Stimulated activated naive CD8-positive, alpha-beta T cell treated with anti-CD3 and anti-CD28 coated beads, Interleukin-15, Interleukin-2, amounts not matched to agents 100 ng/mL and 50 ng/mL, for 24 hours (primary cell): ENCODE data around the gene TBX1.

ENCODE experiments used
- H3K27ac Mint-ChIP-seq: one replicate; pipeline ENCODE4 v1.8.0; 2021; ENCODE audit warnings: mild to moderate bottlenecking, mixed read lengths
- H3K27me3 Mint-ChIP-seq: one replicate; pipeline ENCODE4 v1.8.0; 2021; ENCODE audit warnings: mixed read lengths
- H3K36me3 Mint-ChIP-seq: one replicate; pipeline ENCODE4 v1.8.0; 2021; ENCODE audit warnings: low read depth, mixed read lengths
- H3K4me1 Mint-ChIP-seq: one replicate; pipeline ENCODE4 v1.8.0; 2021; ENCODE audit warnings: low read depth, mixed read lengths
- H3K4me3 Mint-ChIP-seq: one replicate; pipeline ENCODE4 v1.8.0; 2021; ENCODE audit warnings: mild to moderate bottlenecking, mixed read lengths
- H3K9me3 Mint-ChIP-seq: one replicate; pipeline ENCODE4 v1.8.0; 2021; ENCODE audit warnings: mixed read lengths

TBX1 gene

DNA sequence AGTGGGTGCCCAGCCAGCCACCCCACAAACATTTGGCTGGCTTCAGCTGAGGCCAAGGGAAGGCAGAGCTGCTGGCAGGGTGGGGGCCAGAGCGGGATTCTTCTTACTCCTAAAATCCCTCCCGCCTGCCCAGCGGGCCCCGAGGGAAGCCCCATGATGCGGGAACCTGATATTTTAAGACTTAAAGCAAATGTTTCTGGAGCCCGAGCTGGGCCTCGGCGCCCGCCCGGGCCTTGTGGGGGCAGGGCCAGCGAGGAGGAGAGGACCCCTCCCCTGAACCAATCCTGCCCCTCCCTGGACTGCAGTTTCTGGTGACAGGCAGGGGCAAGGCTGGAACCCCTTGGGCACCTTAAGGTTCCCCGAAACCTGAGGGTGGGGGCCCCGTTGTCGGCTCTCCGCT is 20.0 kb upstream of the TBX1 start:
- Mint-ChIP-seq H3K4me3 (no peak overlapping the region), H3K9me3 (no peaks in the 10 kb centered on the region), H3K27me3 (no peaks in the 10 kb centered on the region), H3K27ac (no peak overlapping the region), H3K36me3 (no peaks in the 10 kb centered on the region), H3K4me1 (no peaks in the 10 kb centered on the region)

DNA sequence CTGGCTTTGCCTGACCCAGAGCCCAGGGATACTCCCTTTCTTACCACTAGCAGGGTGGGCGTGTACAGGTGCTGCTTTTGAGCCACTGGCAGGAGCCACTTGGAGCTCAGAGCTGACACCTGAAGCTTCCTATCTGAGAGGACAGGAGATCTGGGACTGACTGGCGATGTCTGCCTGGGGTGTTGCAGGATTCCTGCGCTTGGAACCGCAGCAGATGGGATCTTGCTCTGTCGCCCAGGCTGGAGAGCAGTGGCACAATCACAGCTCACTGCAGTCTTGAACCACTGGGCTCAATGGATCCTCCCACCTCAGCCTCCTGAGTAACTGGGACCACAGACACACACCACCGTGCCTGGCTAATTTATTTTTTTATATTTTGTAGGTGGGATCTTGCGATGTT is 19.5 kb upstream of the TBX1 start:
- no peaks in the 10 kb centered on the region for H3K9me3 Mint-ChIP-seq
- H3K4me1 Mint-ChIP-seq, result no peaks in the 10 kb centered on the region
- H3K4me3 Mint-ChIP-seq, result no peak overlapping the region
- no peaks in the 10 kb centered on the region for H3K27me3 Mint-ChIP-seq
- no peaks in the 10 kb centered on the region for H3K36me3 Mint-ChIP-seq
- H3K27ac Mint-ChIP-seq, result no peak overlapping the region

DNA sequence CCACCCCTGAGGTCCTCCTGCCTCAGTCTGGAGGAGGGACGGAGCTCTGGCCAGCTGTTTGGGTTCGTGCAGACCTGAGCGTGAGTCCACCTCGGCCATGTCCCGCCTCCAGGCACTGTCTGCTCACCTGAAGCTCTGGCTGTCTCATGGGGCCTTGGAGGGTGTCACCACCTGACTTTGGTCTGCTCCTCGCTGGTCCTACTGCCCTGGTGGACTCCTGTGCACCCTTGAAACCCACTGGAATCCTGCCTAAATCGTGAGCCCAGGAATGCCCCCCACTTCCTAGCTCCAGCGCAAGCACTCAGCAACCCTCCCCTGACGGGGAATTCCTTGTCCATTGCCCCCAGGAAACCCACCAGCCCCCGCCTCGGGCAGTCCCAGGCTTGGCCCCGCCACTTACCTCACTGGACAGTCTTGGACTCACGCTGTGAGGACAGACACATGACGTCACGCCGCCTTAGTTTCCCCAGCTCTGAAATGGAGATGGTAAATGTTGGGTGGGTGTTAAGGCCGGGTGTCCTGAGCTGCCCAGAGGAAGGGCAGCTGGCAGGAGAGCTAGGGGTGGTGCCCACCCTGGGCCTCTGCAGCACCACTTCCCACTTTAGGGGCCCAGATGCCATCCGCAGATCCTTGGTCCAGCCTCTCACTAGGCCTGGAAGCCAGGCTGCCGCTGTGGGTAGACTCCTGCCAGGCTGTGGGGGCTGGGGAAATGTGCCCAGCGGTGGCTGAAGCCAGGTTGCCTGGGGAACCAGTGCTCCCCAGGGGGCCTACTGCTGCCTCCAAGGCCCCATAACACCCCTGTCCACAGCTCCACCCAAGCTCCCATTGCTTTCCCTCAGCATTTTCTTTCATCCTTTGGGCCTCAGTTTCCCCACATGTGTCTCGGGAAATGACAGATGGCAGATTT is 18.2 kb upstream of the TBX1 start:
- H3K36me3 Mint-ChIP-seq, result no peaks in the 10 kb centered on the region
- H3K27ac Mint-ChIP-seq, result no peak overlapping the region

DNA sequence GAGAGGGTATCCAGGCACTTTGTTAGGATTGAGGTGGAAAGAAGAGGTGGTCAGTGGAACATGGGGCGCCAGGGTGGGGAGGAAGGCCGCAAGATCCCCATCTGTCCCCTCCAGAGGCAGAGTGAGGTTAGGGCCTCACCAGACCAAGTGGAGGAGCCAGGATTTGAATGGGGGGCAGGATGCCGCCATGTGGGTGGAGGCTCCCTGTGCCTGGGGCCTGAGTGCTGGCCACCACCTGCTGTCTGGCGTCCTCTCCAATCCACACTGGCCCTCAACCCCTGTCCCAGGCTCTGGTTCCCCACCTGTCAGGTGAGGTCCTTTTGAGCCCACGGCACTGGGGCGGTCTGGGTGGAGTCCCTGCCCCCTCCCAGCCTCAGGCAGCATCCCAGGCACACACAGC is 17.5 kb upstream of the TBX1 start:
- H3K4me1 Mint-ChIP-seq, result no peaks in the 10 kb centered on the region
- H3K27me3 Mint-ChIP-seq, result no peaks in the 10 kb centered on the region
- H3K27ac Mint-ChIP-seq, result no peak overlapping the region
- H3K4me3 Mint-ChIP-seq, result no peak overlapping the region
- no peaks in the 10 kb centered on the region for H3K9me3 Mint-ChIP-seq
- H3K36me3 Mint-ChIP-seq, result no peaks in the 10 kb centered on the region

More for the DNA sequence above, 18.2 kb upstream of the TBX1 start:
- Mint-ChIP-seq H3K27me3 (no peaks in the 10 kb centered on the region), H3K9me3 (no peaks in the 10 kb centered on the region), H3K4me1 (no peaks in the 10 kb centered on the region), H3K4me3 (no peak overlapping the region)

DNA sequence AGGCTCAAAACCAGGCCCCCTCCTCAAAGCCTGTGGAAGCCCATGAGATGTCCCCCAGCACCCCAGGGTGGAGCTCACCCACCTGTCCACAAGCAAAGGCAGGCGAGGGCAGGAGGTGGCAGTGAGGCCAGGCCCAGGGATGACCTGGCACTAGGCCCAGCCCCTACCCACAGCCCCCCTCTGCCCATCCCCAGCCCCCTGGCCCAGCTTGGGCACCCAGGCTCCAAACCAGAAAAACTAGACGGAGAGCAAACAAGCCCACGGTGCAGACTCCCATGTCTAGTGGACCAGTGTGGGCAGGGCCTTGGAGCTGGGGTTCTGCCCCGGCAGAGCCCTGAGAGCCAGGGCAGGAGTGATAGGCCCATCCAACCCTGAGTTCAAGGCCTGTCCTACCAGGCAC is 16.9 kb upstream of the TBX1 start:
- Mint-ChIP-seq H3K27ac (no peak overlapping the region), H3K9me3 (no peaks in the 10 kb centered on the region), H3K27me3 (no peaks in the 10 kb centered on the region), H3K4me3 (no peak overlapping the region), H3K4me1 (no peaks in the 10 kb centered on the region), H3K36me3 (no peaks in the 10 kb centered on the region)

DNA sequence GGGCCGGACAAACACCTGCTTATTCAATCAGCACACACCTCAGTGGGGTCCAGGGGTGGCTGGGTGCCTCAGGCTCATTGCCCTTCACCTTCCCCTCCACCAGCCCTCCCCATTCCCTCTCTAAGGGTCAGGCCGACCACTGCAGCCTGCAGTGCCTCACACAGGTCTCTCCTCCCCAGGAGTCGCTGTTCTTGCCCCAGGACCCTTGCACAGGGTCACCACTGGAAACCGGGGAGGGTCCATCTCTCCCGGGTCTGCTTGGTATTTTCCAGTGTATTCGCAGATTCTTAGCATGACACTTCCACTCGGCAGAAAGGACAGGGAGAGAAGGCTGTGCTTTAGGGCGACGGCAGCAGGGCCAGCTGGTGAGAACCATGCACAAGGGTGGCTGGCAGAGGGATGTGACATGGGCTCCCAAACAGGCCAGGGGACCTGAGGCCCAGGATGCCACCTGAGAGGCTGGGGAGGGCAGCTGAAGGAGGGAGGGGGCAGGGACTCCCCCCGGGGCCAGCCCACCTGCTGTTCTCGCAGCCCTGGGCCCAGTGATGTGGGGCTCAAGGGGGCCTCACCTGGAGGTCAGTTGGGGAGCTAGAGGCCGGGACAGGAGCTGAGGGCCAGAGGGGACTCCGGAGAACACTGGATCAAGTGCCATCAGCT is 16.1 kb upstream of the TBX1 start:
- no peak overlapping the region for H3K4me3 Mint-ChIP-seq
- H3K27me3 Mint-ChIP-seq, result no peaks in the 10 kb centered on the region
- no peak overlapping the region for H3K27ac Mint-ChIP-seq
- H3K9me3 Mint-ChIP-seq, result no peaks in the 10 kb centered on the region
- H3K36me3 Mint-ChIP-seq, result no peaks in the 10 kb centered on the region
- H3K4me1 Mint-ChIP-seq, result no peaks in the 10 kb centered on the region

DNA sequence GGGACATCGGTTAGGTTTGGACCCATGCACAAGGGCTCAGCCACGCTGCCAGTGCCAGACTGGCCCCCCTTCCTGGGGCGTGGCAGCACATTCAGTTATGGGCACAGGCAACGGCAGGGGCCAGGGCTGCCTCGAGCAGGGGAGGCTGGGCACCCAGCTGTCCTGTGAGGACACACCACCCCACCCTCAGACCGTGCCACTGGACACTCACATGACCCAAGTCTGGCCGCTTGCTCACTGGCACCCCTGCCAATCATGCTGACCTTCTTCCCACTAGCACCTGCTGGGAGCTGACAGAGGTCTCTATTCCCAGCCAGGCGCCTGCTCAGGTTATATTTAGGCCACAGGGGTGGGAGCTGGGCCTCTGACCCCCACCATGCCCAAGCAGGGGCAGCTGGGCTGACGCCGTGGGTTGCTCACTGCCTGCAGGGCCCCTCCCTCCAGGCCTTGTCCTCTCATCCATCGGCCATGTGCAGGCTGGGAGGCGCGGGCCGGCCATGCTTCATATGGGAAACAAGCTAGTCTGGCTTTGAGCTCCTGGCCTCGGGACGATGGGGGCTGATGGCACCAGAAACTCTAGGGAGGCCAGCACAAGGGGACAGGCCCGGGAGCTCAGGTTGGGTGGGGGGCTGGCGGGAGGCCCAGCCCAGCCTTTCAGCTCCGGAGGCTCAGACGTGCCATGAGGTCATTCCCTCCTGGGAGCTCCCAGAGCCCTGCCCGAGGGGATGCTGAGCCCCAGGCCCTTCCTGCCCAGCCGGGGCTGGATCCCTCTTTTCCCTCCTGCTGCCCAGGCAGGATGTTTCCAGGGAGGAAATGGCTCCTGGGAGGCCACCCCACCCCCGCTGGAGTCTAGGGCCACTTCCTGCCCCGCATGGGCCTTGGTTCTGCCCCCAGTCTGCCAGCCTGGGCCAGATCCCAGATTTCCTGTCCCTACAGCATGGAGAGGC is 15.2 kb upstream of the TBX1 start:
- Mint-ChIP-seq H3K36me3 (no peaks in the 10 kb centered on the region), H3K4me1 (no peaks in the 10 kb centered on the region), H3K27me3 (no peaks in the 10 kb centered on the region), H3K27ac (no peak overlapping the region), H3K4me3 (no peak overlapping the region), H3K9me3 (no peaks in the 10 kb centered on the region)

DNA sequence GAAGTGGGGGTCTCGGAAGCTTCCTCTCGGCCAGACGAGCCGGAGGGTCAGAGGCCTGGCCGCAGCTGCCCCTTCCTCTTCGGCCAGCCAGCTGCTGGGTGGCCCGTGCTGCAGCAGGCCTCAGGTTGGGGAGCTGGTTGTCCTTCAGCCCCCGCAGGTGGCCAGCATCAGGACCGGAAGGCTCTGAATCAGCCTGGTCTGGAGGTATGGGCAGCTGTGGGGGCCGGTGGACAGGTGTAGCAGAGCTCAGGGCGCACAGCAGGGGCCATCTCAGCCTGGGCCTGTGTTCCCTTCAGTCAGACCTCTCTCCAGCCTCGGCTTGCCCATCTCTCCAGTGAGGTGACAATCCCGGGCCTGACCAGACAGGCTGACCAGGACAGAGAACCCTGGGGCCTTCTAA is 13.9 kb upstream of the TBX1 start:
- no peaks in the 10 kb centered on the region for H3K4me1 Mint-ChIP-seq
- no peaks in the 10 kb centered on the region for H3K36me3 Mint-ChIP-seq
- H3K9me3 Mint-ChIP-seq, result no peaks in the 10 kb centered on the region

DNA sequence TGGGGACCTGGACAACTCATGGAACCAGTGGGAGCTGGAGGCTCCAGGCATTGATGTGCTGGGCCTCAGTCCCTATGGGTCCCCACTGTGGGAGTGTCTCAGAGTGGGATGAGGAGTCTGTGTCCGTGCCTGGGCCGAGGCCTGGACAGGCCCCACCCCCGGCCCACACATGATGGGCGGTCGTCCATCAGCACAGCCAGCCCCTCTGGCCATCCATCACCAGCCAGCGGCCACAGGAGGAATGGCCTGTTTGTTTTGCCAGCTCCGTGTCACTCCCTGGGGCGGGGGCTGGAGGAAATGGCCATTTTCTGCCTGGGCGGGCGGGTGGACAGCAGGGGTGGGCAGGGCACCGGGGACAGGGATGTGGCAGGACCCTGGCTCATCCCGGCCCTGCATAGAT is 13.0 kb upstream of the TBX1 start:
- Mint-ChIP-seq H3K4me3 (no peak overlapping the region), H3K36me3 (no peaks in the 10 kb centered on the region), H3K9me3 (no peaks in the 10 kb centered on the region), H3K27me3 (no peaks in the 10 kb centered on the region), H3K27ac (no peak overlapping the region), H3K4me1 (no peaks in the 10 kb centered on the region)

More for the DNA sequence above, 13.9 kb upstream of the TBX1 start:
- H3K4me3 Mint-ChIP-seq, result no peak overlapping the region
- H3K27me3 Mint-ChIP-seq, result no peaks in the 10 kb centered on the region
- H3K27ac Mint-ChIP-seq, result no peak overlapping the region

DNA sequence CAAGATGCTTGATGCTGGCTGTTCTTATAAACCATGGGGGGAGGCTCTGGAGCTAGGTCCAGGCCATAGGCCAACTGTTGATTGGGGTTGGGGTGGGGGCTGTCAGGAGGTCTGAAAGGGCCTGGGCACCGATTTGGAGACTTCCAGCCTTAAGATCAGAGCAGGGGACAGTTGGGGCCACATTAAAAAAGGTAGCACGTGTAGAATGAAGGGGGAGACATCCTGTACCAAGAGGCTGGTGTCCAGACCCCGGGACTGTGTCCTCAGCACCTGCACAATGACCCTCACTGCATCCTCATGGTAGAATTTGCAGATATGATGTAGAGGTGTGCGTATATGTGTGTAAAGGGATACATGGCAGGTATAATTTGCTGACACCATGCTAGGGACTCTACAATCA is 12.4 kb upstream of the TBX1 start:
- no peaks in the 10 kb centered on the region for H3K9me3 Mint-ChIP-seq
- H3K27ac Mint-ChIP-seq, result no peak overlapping the region
- H3K4me1 Mint-ChIP-seq, result no peaks in the 10 kb centered on the region
- no peaks in the 10 kb centered on the region for H3K27me3 Mint-ChIP-seq
- H3K4me3 Mint-ChIP-seq, result no peak overlapping the region
- no peaks in the 10 kb centered on the region for H3K36me3 Mint-ChIP-seq

DNA sequence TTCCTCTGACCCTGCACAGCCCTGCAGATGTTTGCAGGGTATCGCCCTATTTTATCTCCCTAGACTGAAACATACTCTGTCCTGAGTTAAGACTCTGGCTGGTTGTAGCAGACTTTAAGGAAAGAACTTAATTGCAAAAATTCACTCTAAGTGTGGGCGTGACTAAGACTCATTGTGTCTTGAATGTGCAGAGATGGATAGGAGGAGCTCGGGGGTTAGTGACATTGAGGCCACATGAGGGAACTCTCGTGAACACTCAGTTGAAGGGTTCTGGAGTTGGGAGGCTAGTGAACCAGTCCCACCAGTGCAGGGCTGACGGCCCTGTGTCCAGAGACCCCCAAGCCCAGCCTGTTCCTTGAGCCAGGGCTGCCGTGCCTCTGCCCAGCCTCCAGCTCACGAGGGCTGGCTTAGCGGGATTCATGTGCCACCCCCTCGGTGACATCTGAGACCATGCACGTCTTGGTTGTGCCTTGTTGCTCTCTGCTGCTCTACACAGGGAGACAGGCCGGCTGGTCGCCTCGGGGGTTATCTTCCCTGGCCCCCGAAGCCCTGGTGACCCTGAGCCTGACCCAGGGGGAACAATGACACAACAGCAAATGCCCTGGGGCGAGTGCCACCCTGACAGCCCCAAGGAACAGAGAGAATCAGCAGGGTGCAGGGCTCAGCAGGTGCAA is 11.4 kb upstream of the TBX1 start:
- Mint-ChIP-seq H3K4me1 (no peaks in the 10 kb centered on the region), H3K4me3 (no peak overlapping the region), H3K9me3 (no peaks in the 10 kb centered on the region), H3K27ac (no peak overlapping the region), H3K36me3 (no peaks in the 10 kb centered on the region), H3K27me3 (peaks cover 6% of the 10 kb centered on the region)

DNA sequence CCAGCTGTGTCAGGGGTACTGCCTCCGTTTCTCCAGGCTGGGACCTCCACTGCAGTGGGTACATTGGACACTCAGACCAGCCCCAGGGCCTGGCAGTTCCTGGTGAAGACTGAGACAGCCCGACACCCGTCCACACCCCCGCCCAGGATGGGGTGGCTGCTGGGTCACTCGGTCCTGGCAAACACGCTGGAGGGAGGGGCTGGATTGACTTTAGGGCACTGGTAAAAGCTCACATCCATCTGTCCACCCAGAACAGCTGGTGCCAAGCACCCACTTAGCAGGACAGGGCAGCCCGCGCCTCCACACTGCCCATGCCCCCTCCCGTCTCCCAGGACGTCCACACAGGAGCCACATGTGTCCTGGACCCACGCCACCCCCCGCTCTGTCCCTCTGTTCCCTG is 10.7 kb upstream of the TBX1 start:
- H3K4me3 Mint-ChIP-seq, result no peak overlapping the region
- no peaks in the 10 kb centered on the region for H3K9me3 Mint-ChIP-seq
- no peak overlapping the region for H3K27ac Mint-ChIP-seq
- H3K27me3 Mint-ChIP-seq, result peaks cover 14% of the 10 kb centered on the region
- H3K4me1 Mint-ChIP-seq, result no peaks in the 10 kb centered on the region
- H3K36me3 Mint-ChIP-seq, result no peaks in the 10 kb centered on the region

DNA sequence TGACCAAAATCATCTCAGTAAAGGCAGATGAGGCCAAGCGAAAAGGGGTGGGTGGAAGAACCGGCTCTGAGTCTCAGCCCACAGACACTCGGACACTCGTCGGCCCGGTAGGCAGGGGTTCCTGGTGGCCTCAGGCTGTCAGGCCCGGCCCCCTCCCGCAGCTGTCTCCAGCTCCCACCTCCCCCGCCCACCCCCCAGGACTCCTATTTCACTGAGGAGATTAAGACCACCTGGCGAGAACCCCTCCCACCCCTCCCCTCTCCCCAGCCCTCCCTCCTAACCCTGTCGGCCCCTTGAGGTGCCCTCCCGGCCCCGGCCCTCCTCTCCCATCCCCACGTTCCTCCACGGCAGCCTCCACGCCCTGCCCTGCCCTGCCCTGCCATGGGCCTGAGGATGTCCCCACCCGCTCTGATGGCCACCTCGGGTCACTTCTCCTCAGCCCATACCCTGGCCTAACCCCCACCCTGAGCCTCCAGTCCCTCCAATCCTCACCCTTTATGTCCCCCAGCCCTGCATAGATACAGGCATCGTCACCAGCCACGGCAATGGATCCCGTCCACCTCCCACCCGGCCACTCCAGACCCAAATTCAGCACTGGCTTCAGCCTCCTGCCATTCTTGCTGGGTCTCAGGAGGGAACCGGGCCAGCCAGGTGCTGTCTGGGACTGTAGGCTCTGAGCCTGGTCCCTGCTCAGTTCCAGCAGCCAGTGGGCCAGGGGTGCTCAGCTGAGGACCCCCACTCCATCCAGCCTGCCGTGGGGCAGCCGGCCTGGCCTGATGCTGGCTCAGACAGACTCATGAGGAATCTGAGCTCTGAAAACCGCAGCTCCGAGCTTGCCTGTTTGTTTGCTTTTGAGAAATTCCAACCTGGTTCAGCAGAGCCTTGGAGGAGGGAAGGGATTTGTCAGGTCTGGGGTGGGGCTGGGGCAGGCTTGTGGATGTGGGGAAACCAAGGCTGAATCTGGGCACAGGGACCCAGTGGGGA is 9.8 kb upstream of the TBX1 start:
- peaks cover 18% of the 10 kb centered on the region for H3K27me3 Mint-ChIP-seq
- H3K27ac Mint-ChIP-seq, result no peak overlapping the region
- H3K36me3 Mint-ChIP-seq, result no peaks in the 10 kb centered on the region
- H3K9me3 Mint-ChIP-seq, result no peaks in the 10 kb centered on the region
- peaks cover 2% of the 10 kb centered on the region for H3K4me1 Mint-ChIP-seq
- H3K4me3 Mint-ChIP-seq, result no peak overlapping the region
